ENCODE data around the gene DLG2.

DLG2 gene

DNA sequence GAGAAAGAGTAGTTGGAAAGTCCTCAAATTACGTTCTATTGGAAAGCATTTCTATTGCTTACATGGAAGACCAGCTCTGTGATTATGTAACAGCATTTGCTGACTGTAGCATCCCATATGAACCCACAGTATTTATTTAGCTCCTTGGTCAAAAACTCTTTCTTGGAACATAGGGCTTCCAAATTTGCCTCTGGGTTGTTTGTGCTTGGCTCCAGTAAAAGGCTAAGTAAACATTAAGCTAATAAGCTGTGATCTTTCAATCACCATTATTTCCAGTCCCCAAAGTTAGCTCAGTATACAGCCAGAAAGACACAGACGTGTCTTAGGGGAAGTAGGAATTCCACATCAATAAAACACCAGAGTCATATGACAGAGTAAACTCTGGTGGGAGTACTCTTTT, 668.8 kb downstream of the DLG2 start:
- no peak for FAIRE-seq

DNA sequence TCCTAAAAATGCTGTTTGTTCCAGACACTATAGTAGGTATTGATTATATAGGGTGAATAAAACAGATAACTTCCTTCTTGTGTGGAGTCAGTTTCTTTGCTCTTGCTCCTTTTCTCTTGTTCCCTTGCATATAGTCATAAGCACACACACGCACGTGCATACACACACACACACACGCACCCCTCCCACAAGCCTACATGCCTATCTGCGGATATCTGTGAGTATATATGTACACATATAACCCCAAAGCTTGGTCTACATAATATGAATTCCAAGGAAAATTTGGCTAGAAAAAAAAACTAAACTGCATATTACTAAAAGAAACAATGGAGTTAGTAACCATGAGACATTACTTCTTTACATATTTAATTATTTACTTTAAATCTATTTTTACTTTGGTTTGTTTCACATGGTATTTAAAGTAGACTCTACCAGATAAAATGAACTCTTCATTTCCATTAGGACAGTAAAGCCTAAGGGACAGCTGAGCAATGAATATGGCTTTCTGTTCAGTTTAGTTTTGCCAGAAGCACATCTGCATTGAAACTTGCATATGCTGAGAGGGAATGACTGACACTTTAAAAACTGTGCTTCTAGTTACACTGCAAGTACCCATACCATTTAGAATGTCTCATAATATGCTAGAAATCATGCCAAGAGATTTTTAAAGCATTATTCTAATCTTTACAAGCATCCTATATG, 676.4 kb downstream of the DLG2 start:
- FAIRE-seq: peak; percentile 19

DNA sequence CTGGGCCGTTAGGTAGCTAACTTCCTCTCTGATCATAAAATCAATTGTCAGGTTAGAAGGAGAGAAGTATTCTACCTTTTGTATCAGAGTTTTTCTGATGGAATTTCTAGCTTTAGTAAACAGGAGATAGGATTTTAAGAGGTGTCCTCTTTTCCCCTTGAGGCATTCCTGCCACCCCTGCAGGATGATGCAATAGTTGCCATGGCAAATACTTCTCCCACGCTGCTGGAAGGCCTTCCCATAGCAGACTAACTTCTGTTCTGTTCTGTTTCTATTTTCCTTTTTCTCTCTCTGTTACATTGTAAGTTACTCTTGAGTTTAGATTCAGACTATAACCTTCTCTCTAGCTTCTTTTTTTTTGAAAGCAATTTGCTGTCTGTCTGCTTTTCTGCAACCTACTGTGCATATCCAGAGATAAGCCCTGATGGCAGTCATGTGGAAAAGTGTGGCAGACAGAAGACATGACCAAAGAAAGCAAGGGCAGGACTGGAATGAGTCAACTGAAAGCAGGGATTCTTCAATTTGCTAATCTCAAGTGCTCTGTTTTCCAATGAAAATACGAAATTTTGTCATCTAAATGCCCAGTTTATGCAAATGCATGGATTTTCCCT, 679.1 kb downstream of the DLG2 start:
- no peak for FAIRE-seq

DNA sequence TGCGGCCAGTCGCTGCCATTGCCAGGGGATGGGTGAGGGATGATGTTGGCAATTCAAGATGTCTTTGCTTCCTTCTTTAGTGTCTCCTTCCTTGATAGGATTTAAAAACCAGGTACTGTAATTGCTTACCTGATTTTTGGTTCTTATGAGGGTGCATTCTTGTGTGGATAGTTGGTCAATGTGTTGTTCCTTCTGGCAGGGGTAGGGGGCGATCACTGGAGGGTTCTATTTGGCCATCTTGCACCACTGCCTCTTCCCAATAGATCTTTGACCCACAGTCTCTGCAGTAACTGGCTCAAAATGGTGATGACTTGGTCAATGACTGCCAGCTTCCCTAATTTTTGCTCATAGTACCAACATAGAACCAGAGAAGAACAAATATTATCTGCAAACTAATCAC, 680.1 kb downstream of the DLG2 start:
- FAIRE-seq: no peak

DNA sequence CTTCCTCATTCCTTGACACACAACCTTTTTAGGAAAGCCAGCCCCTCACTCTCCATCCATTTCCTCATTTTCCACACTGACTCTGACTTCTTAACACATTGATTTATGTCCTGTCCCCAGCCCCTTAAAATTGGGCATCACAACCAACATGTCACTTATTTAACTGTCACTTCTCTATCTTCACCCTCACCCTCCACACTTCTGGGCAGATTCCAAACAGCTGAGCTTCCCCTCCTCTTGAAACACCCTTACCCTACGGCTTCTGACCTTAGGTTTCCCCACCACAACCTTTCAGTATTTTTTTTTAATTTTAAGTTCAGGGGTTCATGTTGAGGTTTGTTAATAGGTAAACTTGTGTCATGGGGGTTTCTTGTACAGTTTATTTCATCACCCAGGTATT, 696.3 kb downstream of the DLG2 start:
- no peak for FAIRE-seq

DNA sequence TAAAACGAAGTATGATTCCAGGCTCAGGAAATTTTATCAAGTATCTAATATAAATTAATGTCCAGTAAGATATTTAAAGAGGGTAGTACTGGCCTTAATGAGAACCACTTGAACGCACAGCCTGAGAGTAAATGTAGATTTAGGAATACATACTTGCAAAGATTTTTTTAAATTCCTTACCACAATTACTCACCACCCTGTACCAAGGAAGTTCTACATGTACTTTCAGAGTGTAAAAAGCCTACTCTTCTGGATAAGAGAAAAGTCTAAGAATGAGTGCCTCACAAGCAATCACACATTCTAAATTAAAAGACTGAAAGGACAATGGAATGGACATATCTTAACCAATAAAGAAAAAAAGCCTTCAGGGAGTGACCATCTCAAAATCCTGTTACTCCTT, 697.4 kb downstream of the DLG2 start:
- no peak for FAIRE-seq

DNA sequence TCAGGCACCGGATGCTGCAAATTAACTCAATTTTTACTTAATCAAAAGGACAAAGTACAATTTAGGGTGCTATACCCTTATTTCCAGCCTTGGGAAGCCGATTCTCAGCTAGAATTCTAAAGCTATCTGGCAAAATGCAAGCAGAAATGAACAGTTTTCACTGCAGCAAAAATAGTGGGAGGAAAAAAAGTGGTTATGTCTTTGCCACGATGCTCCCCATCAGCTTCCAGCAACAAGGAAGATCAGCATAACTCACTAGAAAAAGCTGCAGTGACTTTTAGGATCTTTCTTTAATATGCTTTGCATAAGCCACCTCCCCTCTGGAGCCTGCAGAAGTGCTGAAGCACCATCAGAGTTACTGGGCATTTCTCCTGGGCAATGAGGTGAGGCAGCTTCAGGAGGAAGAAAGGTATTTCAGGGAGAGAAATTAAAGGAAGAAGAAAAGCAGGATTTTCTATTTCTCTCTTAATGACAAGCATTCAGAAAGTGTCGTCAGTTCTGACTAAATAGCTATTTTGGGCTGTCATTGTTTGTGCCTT, 702.9 kb downstream of the DLG2 start:
- FAIRE-seq: no peak

DNA sequence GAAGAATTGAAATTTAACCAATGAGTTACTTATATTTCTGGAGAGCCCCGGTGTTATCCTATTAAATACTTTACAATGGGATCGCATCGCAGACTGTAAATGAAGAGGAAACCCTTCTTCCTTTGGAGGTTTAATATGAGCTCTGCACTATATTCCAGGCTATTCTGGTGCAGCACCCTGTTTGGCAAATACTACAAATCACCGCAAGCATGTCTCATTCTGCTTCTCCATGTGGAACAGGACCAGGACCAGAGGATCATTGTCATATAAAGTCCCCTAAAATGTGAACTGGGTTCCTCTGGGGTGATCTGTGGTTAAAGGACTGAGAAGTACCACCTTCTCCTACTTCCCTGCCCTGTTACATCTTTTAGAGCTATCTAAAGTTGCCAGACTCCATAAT, 703.7 kb downstream of the DLG2 start:
- FAIRE-seq: no peak

DNA sequence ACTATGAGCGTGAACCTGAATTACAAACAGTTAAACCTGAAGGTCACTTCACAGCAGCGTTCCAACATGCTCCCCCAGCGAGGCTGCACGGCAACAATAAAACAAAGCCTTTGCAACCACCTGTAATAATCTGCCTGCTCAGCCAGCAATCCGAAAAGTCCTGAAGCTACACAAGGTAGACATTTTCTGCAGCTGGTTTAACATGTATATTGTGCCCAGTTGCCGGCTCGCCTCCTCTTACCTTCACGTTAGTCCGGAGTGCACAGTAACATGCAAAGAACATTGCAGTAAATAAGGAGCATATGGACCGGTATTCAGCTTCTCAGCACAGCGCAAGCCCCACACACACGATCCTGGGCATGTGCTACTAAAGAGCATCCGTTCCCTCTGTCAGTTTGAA, 704.3 kb downstream of the DLG2 start:
- peak; percentile 3 for FAIRE-seq

DNA sequence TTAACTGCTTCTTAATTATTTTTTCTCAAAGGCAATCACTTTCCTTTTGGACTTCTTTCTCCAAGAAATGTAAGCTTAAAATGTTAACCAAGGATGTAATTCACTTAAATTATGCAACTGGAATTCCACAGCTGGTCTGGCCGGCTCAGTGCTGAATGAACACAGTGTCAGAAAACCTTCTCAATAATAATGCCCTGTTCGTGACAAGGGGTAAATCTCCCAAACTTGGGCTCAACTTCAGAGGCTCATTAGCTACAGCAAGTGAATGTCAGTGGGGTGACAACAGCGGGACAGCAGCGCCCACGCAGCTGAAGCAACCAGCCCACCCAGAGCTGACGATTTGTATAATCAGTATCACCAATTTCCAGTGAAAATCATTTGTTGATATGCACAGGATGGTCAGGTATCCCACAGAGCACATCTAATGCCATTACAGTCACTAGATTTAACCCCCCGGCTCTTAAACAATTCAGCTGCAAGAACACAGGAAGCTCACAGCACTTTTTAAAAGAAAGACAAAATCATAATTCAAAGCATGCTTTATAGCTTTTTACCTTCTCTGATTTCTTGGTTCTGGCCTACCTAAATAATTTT, 704.8 kb downstream of the DLG2 start:
- FAIRE-seq: peak; percentile 90

DNA sequence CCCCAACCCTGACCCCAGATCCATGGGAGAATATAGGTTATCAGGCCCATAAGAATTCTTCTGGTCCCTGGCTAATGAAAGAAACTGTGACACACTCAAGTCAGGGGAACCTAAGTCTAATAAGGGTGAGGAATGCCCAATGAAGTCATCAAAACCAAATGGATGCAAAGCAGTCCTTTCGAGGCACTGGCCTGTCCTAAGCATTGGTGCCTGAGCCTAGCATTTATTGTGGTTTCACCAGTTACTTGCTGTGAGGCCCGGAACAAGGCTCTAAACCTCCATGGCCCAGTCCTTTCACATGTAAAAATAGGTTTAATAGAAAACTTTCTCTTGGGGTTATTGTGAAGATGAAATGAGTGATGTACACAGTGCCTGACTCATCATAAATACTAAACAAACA, 712.6 kb downstream of the DLG2 start:
- FAIRE-seq: no peak

DNA sequence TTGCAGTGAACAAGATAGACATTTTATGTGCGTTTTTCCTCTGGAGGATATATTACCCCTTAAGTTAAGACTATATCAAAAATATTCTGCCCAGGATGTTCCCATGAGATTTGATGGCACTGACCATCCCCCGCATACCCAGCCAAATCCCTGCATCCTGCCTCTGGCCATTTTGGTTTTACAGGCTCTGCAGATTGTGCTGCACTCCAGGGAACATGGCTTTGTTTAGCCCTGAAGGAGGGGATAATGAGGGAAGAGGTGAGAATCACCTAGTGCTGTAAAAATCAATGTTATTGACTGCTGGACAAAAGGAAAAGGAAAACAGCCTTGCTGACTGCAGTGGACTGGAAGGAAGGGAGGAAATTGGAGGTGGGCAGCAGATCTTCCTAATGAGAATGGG, 717.4 kb downstream of the DLG2 start:
- FAIRE-seq: no peak

DNA sequence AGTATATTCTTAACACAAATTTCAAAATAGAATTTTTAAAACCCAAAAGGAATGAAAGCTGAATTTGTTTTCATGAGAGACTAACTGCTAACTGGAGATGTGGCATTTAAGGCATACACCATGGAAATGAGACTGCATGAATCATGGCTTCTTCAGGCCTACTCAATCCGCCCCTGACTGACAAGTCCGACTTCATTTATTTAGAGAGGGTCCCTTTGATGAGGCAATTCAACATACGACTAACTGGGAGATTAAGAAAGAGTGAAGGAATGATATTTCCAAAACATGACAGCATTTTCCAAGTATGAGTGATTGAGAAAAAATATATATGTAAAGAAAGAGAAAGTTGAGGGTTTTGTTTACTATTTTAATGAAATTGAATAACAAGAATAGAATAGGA, 720.1 kb downstream of the DLG2 start:
- FAIRE-seq: no peak

DNA sequence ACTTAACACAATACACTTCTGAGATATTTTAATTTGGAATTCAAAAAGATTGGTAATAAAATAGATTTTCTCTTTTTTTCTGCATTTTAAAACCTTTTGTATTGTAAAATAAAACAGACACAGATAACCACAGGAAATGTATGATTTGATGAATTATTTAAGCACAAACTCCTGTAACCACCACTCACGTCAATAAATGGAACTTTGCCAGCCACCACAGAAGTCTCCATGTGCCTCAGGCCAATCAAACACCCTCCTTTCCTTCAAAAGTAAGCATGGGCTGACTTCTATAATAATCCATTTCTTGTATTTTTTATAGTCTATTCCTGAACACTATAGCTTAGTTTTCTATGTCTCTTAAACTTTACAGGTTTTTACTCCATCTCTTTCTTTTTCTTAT, 721.7 kb downstream of the DLG2 start:
- no peak for FAIRE-seq

DNA sequence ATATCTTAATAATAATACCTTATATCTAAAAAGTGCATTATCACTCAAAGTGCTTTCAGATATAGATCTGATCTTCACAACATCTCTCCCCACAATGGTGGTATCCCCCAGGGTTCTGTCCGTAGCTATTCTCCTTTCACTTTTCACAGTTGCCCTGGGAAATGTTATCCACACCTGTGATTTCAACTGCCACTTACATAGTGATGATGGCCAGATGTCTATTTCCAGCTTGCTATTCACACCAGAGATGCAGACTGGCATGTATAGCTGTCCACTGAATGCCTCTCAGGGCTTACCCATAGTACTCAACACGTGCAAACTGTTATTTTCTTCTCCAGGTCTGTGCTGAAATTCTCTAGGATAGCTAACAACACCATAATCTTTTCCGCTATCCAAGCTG, 724.7 kb downstream of the DLG2 start:
- no peak for FAIRE-seq

DNA sequence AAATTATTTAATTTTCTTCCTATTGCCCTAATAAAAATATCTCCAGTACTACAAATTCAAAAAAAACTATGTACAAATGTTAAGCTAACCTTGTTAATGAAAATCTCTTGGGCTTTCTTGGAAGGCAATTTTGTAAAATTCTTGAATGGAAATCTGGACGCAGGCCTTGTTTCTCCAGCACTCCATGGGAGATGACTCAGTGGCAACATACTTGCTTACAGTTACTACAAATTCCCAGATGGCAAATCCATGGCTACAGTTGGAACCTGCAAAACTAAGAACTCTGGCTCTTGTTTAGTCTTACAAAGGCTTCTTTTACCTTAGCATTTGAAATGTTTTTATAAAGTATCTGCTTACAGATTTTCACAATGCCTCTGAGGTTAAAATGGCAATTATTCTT, 725.2 kb downstream of the DLG2 start:
- FAIRE-seq: no peak

DNA sequence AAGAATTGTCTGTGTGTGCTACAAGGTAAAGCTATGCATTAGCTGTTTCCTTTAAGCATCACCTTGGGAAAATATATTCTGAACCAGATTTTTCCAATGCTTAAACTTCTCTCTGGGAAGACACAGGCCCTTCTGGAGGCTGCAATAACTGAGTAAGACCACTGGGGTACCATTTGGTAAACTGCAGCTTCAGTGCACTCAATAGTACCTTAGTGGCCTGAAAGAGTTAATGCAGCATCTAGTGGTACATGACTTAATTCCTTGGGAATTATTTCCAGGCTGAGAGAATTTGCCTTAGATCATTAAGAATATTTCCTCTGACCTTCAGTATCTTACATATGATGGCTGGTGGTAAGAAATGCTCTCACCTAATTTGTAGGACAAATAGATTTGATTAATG, 727.4 kb downstream of the DLG2 start:
- peak; percentile 11 for FAIRE-seq

DNA sequence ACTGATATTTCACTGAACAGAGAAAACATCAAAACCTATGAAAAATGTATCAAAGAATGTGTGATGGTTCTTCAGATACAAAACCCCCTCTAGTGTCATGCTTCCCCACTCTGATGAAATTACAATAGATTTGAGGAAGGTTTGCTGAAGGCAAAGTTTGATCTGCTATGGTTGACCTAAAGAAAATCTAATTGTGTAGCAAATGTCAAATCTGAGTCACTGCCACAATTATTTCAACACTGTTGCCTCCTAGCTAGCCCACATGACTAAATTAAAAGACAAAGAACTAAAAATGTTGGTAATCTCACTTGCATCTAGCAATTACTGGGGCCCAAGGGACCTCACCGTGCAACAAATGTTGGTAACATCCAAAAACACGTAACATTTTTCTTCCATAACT, 728.0 kb downstream of the DLG2 start:
- FAIRE-seq: no peak

DNA sequence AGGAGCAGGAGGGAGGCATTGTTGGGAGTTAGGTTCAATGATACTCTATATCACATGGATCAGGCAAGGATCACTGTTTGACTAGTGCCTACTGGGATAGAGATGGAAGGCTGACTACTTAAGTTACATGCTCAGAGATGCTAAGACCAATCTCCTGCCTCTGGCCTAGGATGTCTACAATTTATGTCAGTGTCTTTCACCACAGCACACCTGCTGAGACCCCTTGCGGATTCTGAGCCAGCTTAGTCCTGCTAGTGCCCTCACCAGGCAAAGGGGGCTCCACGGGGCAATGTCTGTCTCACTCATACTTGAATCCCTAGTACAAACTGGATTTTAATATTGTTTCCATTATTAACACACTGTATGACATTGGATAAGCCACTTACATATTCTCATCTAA, 732.5 kb downstream of the DLG2 start:
- no peak for FAIRE-seq

DNA sequence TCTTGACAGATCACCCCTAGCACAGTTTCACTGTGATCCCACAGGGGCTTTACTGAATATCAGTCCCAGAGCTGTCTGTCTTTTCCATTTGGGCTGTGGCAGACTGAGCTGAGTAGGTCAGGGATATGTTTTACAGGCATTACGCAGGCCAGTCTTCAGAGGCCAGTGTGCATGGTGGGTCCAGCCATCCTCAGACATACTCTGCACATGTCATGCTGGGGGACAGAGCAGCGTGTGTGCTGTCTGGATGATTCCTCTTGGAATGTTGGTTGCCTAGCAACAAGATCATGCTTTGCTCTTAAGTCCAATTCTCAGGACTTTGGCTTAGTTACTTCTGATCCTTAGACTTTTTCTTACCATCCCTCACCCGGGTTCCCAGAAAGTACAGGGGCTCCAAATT, 736.5 kb downstream of the DLG2 start:
- no peak for FAIRE-seq

DNA sequence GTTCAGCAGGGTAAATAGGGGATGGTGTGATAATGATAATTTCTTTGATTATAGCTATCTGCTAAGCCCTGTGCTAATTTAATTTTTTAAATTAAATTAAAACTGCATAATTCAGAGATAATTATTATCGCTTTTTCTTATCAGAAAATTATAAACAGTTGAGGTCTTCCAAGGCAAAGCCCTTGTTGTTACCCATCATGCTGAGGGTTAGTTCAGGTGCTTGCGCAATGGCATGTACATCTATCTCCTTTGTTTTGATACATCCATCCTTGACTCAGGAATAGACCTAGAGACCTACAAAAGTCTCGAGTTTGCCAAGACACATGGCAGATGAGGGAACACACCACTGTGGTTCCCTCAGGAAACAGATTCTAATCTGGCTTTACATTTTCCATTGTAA, 737.6 kb downstream of the DLG2 start:
- FAIRE-seq: no peak

DNA sequence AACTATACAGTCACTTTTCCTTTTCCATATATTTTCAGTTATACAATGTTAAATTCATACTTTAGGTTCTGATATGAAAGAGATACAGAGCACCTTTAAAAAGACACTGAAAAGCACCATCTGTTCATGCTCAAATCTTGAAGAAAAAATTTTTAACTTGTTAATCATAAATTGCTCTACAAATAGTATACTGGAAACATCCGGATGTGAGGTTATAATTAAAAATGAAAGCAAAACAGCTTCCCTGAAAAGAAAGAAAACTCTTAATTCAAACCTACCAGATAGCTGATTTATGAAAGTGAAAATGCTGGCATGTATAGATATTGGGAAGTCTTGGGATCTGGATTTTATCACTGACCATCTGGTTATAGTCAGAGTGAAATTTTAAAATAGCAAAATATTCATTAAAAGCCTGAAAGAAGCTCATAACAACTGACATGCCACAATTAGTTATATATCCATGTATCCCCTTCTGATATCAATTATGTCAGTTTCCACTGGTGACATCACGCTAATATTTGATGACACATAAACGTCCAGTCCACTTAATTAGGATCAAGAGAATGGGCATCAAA, 740.0 kb downstream of the DLG2 start:
- no peak for FAIRE-seq

DNA sequence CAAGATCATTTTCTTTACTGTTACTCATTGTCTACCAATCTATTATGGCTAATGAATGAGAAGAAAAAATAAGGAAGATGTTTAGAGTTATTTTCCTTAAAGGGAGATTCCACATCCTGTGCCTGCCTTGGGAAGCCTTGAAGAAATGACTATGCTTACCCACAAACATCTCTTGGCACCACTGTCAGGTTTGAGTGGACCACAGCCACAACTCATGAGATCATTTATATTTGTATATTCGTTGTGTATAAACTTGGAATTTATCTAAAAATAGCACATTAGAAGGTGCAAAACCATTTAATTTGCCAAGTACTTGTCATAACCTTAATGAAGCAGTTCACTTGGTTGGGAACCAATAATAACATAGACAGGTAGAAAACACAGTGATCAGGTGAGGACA, 740.8 kb downstream of the DLG2 start:
- no peak for FAIRE-seq

DNA sequence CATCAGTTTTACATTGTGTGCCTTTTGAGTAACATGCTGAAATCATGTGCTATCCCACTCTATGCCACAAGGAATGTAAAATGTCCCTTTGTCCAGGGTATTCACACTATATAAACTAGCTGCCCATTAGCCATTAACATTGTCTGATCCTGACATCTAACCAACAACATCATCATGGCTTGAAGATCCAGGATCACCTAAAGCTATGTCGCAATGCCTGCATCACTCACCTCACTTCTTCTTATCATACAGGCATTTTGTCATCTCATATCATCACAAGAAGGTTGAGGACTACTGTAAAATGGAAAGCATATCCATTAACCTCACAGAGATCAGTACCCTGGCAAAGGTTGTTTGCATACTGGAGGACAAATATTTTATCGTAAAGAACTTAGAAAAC, 742.3 kb downstream of the DLG2 start:
- no peak for FAIRE-seq

All from G401.6 (cell line).